AG04449 (cell line): Measurements from ENCODE around the gene SRSF7.

Experiments
- CTCF ChIA-PET: fragments of 350-600 bp; formaldehyde crosslinking; extraction: SDS; loops from one replicate; lab custom pipeline; 2021; ENCODE audit warnings: antibody characterized with exemption; lab: Yijun Ruan, JAX
- POLR2A ChIA-PET: fragments of 400-600, 350-600 bp; formaldehyde crosslinking; extraction: SDS; loops from one replicate; lab custom pipeline; 2020; ENCODE audit warnings: antibody characterized with exemption, inconsistent platforms; lab: Yijun Ruan, JAX
- DNase-seq: peaks from one replicate; pipeline ENCODE4 v3.0.0-alpha.2; 2010; ENCODE audit warnings: low read depth, low spot score
- H3K4me3 ChIP-seq: 2 replicates; pipeline ENCODE4 v1.5.1; 2011; ENCODE audit warnings: low read depth, mild to moderate bottlenecking, control low read depth, low read length
- TF ChIP-seq, protein P1 (sequence below): IDR thresholded peaks from one replicate; pipeline ENCODE4 v1.5.1; 2011; ENCODE audit warnings: mild to moderate bottlenecking, moderate library complexity, low read length, control low read depth, inconsistent platforms; ENCODE audit not compliant: insufficient read depth; ENCODE audit errors: missing control alignments

The SRSF7 gene

DNA sequence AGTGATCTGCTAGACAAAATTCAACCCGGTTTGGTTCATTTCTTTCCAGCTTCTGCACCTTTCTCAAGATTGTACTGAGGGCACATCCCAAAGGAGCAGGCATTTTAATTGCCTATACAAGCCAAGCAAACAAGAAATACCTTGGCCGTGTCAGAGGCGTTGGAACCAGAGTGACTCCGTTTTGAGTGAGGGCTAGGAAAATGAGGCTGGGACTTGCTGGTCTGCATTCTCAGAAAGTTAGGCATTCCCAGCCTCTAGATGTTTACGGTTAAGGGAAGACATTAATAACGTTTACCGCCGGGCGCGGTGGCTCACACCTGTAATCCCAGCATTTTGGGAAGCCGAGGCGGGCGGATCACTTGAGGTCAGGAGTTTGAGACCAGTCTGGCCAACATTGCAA is 25.4 kb upstream of the SRSF7 start:
- CTCF ChIA-PET = interaction anchor here (1.2 to 2.1 kb wide), 2 partner anchors 11 to 195 kb away, joined by 3 to 5 read pairs; no protein-coding TSS in a partner anchor
- POLR2A ChIA-PET = interaction anchor here (2.1 kb wide), 1 partner anchor 25 kb away, joined by 12 read pairs; the partner anchor contains the start of gene SRSF7

DNA sequence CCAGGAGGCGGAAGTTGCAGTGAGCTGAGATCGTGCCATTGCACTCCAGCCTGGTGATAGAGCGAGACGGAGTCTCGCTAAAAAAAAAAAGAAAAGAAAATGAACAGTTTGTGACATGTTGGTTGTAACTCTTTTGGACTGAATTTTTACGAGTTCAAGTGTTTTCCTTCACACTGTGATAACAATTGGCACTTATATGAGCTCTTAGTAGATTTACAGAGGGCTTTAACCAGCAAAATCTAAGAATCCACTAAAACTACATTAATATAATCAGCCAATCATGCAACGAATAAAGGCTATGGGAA is 24.7 kb upstream of the SRSF7 start:
- ChIA-PET CTCF (interaction anchor here (2.1 kb wide), 1 partner anchor 194 kb away, joined by 5 read pairs; no protein-coding TSS in a partner anchor), POLR2A (interaction anchor here (2.1 kb wide), 1 partner anchor 25 kb away, joined by 12 read pairs; the partner anchor contains the start of gene SRSF7)
- no peak for DNase-seq

More for the DNA sequence above, 25.4 kb upstream of the SRSF7 start:
- no peak overlapping the region for H3K4me3 ChIP-seq
- DNase-seq = no peak
- TF ChIP-seq, protein P1, sequence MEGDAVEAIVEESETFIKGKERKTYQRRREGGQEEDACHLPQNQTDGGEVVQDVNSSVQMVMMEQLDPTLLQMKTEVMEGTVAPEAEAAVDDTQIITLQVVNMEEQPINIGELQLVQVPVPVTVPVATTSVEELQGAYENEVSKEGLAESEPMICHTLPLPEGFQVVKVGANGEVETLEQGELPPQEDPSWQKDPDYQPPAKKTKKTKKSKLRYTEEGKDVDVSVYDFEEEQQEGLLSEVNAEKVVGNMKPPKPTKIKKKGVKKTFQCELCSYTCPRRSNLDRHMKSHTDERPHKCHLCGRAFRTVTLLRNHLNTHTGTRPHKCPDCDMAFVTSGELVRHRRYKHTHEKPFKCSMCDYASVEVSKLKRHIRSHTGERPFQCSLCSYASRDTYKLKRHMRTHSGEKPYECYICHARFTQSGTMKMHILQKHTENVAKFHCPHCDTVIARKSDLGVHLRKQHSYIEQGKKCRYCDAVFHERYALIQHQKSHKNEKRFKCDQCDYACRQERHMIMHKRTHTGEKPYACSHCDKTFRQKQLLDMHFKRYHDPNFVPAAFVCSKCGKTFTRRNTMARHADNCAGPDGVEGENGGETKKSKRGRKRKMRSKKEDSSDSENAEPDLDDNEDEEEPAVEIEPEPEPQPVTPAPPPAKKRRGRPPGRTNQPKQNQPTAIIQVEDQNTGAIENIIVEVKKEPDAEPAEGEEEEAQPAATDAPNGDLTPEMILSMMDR = no peak

DNA sequence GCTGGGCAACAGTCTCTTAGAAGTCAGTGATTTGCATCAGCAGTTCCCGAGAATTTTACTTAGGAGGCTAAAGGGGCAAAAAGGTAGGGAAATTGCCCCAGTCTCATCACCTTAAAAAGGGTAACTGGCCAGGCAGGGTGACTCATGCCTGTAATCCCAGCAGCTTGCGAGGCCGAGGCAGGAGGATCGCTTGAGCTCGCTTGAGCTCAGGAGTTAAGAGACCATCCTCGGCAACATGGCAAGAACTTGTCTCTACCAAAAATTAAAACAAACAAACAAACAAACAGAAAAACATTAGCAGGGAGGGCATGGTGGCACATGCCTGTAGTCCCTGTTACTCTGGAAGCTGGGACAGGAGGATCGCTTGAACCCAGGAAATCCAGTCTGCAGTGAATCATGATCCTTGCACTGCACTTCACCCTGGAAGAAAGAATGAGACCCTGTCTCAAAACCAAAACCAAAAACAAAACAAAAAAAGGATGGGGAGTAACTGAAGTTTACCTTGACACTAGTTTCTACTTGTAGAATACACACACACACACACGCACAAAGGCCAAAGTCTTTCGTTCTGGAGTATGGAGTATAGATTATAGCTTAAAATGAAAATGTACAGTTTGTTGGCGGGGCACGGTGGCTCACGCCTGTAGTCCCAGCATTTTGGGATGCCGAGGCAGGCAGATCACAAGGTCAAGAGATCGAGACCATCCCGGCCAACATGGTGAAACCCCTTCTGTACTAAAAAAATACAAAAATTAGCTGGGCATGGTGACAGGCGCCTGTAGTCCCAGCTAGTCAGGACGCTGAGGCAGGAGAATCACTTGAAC is 24.1 kb upstream of the SRSF7 start:
- TF ChIP-seq, protein P1 = no peak
- POLR2A ChIA-PET = interaction anchor here (0.6 to 2.1 kb wide), 2 partner anchors 8 to 24 kb away, joined by 5 to 12 read pairs; partner anchors contain the start of gene SRSF7
- H3K4me3 ChIP-seq = no peak overlapping the region
- CTCF ChIA-PET = interaction anchor here (2.1 kb wide), 1 partner anchor 194 kb away, joined by 5 read pairs; no protein-coding TSS in a partner anchor
- DNase-seq = no peak

More for the DNA sequence above, 24.7 kb upstream of the SRSF7 start:
- TF ChIP-seq, protein P1 = no peak
- no peak overlapping the region for H3K4me3 ChIP-seq

DNA sequence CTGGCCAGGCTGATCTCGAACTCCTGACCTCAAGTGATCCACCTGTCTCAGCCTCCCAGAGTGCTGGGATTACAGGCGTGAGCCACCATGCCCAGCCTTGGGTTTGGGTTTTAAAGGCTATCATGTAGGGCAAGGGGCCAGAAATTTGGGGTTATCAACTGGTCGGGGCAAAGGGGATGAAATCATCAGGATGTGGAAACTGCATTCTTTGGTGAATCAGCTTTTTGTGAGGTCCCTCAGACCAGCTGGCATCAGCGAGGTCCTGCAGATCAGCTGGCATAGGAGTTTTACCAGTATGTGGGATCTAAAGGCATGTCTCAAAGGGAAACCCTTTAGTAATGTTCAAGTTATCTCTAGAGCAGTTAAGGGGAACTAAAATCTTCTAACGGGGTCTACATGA is 20.5 kb upstream of the SRSF7 start:
- DNase-seq = no peak
- ChIA-PET CTCF (no interaction called here), POLR2A (interaction anchor here (1.5 kb wide), 1 partner anchor 21 kb away, joined by 15 read pairs; the partner anchor contains the start of gene SRSF7)
- TF ChIP-seq, protein P1 = no peak
- H3K4me3 ChIP-seq = no peak overlapping the region

DNA sequence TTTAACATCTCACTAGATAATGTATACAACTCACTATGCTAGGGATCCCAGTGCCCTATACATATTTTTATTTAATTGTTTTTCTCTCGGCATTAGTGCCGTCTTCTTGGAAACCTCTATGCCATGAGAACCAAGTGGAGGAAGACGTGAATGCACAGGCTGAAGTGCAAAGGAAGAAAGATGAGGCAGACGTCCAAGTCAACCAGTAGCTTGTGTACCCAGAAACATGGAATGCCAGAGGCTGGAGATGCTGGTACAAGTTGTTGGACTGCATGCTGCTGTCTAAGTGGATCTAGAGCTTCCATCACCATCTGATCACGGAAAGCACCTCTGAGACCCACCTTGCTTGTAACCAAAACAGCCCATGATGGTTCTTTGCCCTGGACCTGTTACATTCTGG is 14.4 kb upstream of the SRSF7 start:
- CTCF ChIA-PET = interaction anchor here (1.1 kb wide), 1 partner anchor 12 kb away, joined by 3 read pairs; no protein-coding TSS in a partner anchor
- no peak overlapping the region for H3K4me3 ChIP-seq
- DNase-seq = no peak
- TF ChIP-seq, protein P1 = no peak
- POLR2A ChIA-PET = interaction anchor here (3.4 kb wide), 1 partner anchor 15 kb away, joined by 15 read pairs; the partner anchor contains the start of gene SRSF7

DNA sequence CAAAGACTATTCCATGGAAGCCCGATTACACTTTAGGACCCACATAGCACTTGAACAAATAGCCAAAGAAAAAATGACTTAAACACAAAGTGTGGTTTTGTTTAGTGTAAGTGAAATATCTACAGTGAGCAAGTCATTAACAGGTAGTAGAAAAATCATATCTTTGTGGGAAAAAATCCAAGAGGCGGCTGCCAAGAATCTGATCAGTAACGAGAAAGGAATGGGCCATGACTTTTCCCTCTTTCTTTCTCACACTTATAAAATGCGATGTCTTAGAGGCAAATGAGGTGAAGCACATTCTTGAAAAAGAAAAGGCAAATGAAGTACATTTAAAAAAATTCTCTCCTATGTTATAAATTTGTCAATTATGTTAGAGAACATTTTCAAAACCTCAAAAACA is 14.0 kb upstream of the SRSF7 start:
- CTCF ChIA-PET = interaction anchor here (1.1 to 1.4 kb wide), 2 partner anchors 12 to 13 kb away, joined by 3 read pairs; no protein-coding TSS in a partner anchor
- POLR2A ChIA-PET = interaction anchor here (3.4 kb wide), 1 partner anchor 14 kb away, joined by 15 read pairs; the partner anchor contains the start of gene SRSF7
- no peak overlapping the region for H3K4me3 ChIP-seq
- TF ChIP-seq, protein P1 = no peak
- peak; percentile 55 for DNase-seq
